Mucosa of gallbladder (tissue), 1 donor: ENCODE data around the gene SLC10A2. TPM values are rescaled to one million over a fixed set of nuclear protein-coding genes. Genes with fewer than 3 reads are reported as not detected.
"Not testable (repeated sequence)": the region's sequence is repeated elsewhere in the genome, so short reads cannot be mapped to it uniquely, and the experiment has no call there.

ENCODE experiments used
- DNase-seq: peaks from one replicate; pipeline ENCODE4 v3.0.0-alpha.2; 2020; ENCODE audit warnings: low spot score
- total RNA-seq: library from RNA; stranded (reverse); gene quantifications from one replicate; pipeline ENCODE4 v1.2.1, GENCODE V29; 2021
- donor health status: DM: no; HTN: no; CAD: no.

Gene SLC10A2
- total RNA-seq, result 5.2 TPM

- DNase-seq, result no peak
Measured at GRCh38 chr13:103066079-103066780, at the start of gene SLC10A2. Gene SLC10A2 (minus strand): TSS chr13:103066417. CDS start chr13:103066249, 168 bp downstream.

- no peak for DNase-seq
Measured at GRCh38 chr13:103107580-103107979, 41.4 kb upstream of the SLC10A2 start.

GRCh38 chr13:103104340-103104739 lies 38.1 kb upstream of the SLC10A2 start:
- no peak for DNase-seq

GRCh38 chr13:103103456-103103855 lies 37.2 kb upstream of the SLC10A2 start:
- not testable (repeated sequence) for DNase-seq

- DNase-seq, result no peak
Measured at GRCh38 chr13:103102482-103102881, 36.3 kb upstream of the SLC10A2 start.

- DNase-seq, result no peak
Measured at GRCh38 chr13:103101901-103102300, 35.7 kb upstream of the SLC10A2 start.

- DNase-seq, result no peak
Measured at GRCh38 chr13:103101500-103101899, 35.3 kb upstream of the SLC10A2 start.

GRCh38 chr13:103100830-103101229 lies 34.6 kb upstream of the SLC10A2 start:
- DNase-seq, result no peak

GRCh38 chr13:103099722-103100293 lies 33.6 kb upstream of the SLC10A2 start:
- no peak for DNase-seq

- no peak for DNase-seq
Measured at GRCh38 chr13:103098535-103098934, 32.3 kb upstream of the SLC10A2 start.

- DNase-seq, result no peak
Measured at GRCh38 chr13:103097366-103097928, 31.2 kb upstream of the SLC10A2 start.

- not testable (repeated sequence) for DNase-seq
Measured at GRCh38 chr13:103093649-103094048, 27.4 kb upstream of the SLC10A2 start.

- no peak for DNase-seq
Measured at GRCh38 chr13:103087275-103087674, 21.1 kb upstream of the SLC10A2 start.

GRCh38 chr13:103081435-103081834 lies 15.2 kb upstream of the SLC10A2 start:
- DNase-seq, result no peak

GRCh38 chr13:103078158-103078557 lies 11.9 kb upstream of the SLC10A2 start:
- DNase-seq, result no peak

- DNase-seq, result no peak
Measured at GRCh38 chr13:103068836-103069235, 2.6 kb upstream of the SLC10A2 start.

GRCh38 chr13:103067751-103068555 lies 1.7 kb upstream of the SLC10A2 start:
- DNase-seq, result peak; percentile 59

GRCh38 chr13:103066781-103067345 lies 646 bp upstream of the SLC10A2 start:
- DNase-seq, result no peak

GRCh38 chr13:103063376-103063775 lies 2.8 kb downstream of the SLC10A2 start:
- DNase-seq, result no peak

GRCh38 chr13:103062079-103062478 lies 4.1 kb downstream of the SLC10A2 start:
- DNase-seq, result no peak

GRCh38 chr13:103056008-103056407 lies 10.2 kb downstream of the SLC10A2 start:
- DNase-seq, result no peak

GRCh38 chr13:103055166-103055565 lies 11.1 kb downstream of the SLC10A2 start:
- no peak for DNase-seq
